Measurements from ENCODE around the gene POLE.
A peak's percentile ranks its signal among the peaks of the same experiment; 100 is the strongest.

The POLE gene

DNA sequence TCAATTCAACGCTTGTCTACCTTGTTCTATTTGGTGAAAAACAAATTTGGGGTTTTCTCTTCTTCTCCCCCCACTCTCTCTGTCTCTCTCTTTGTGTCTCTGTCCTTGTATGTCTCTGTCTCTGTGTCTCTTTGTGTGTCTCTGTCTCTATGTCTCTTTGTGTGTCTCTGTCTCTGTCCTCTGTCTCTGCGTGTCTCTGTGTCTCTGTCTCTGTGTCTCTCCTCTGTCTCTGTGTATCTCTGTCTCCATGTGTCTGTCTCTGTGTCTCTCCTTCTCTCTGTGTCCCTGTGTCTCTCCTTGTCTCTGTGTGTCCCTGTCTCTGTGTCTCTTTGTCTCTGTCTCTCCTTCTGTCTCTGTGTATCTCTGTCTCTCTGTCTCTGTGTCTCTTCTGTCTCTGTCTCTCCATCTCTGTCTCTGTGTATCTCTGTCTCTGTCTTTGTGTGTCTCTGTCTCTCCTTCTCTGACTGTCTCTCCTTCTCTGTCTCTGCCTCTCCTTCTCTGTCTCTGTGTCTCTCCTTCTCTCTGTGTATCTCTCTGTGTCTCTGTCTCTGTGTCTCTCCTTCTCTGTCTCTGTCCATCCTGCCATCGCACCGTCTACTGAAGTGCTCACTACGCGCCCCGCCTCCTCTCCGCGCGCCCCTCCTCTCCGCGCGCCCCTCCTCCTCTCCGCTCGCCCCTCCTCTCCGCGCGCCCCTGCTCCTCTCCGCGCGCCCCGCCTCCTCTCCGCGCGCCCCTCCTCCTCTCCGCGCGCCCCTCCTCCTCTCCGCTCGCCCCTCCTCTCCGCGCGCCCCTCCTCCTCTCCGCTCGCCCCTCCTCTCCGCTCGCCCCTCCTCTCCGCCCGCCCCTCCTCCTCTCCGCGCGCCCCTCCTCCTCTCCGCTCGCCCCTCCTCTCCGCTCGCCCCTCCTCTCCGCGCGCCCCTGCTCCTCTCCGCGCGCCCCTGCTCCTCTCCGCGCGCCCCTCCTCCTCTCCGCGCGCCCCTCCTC, 89.5 kb downstream of the POLE start (continued):
- TF ChIP-seq ZNF514 (tag by site-specific recombination; IDR thresholded peaks at IDR 0.05), result no peak
- TF ChIP-seq ZNF777 (tag by site-specific recombination; IDR thresholded peaks at IDR 0.05; ENCODE audit: borderline replicate concordance), result no peak
- TF ChIP-seq ZNF292 (tag by site-specific recombination; IDR thresholded peaks at IDR 0.05; ENCODE audit: borderline replicate concordance, low read depth), result no peak
- TF ChIP-seq ZBTB20 (tag by site-specific recombination; IDR thresholded peaks at IDR 0.05), result no peak
- peak; percentile 96 for TF ChIP-seq SALL2 (tag by site-specific recombination; IDR thresholded peaks at IDR 0.05; ENCODE audit: borderline replicate concordance)
- 0 out of 2 replicates have a peak, but pooled peaks have one; percentile 38 for TF ChIP-seq KLF16 (tag by site-specific recombination; IDR thresholded peaks at IDR 0.05)
- TF ChIP-seq ZNF248 (tag by site-specific recombination; IDR thresholded peaks at IDR 0.05), result peak; percentile 75; the same call in 1 of the 2 replicates
- peak; percentile 87; the same call in 1 of the 2 replicates for TF ChIP-seq ZNF621 (tag by site-specific recombination; IDR thresholded peaks at IDR 0.05)
- peak; percentile 50 for TF ChIP-seq SP2 (tag by site-specific recombination; IDR thresholded peaks at IDR 0.05)
- TF ChIP-seq ZNF571 (tag by site-specific recombination; IDR thresholded peaks at IDR 0.05), result peak; percentile 93; the same call in 1 of the 2 replicates
- TF ChIP-seq ZNF341 (tag by site-specific recombination; IDR thresholded peaks at IDR 0.05; ENCODE audit: low read depth), result no peak
- TF ChIP-seq ZNF677 (tag by site-specific recombination; IDR thresholded peaks at IDR 0.05), result no peak
- 0 out of 2 replicates have a peak, but pooled peaks have one; percentile 62 for TF ChIP-seq ZNF701 (tag by site-specific recombination; IDR thresholded peaks at IDR 0.05)
- no peak for TF ChIP-seq ZNF664 (tag by site-specific recombination; IDR thresholded peaks at IDR 0.05)
- TF ChIP-seq ZNF645 (tag by site-specific recombination; IDR thresholded peaks at IDR 0.05), result peak; percentile 82; the same call in 1 of the 2 replicates
- TF ChIP-seq ZNF692 (tag by site-specific recombination; IDR thresholded peaks at IDR 0.05), result no peak
- no peak; the same call in 1 of the 2 replicates for TF ChIP-seq ZNF530 (tag by site-specific recombination; IDR thresholded peaks at IDR 0.05; ENCODE audit: low read depth)
- 0 out of 2 replicates have a peak, but pooled peaks have one; percentile 37 for TF ChIP-seq REPIN1 (tag by site-specific recombination; IDR thresholded peaks at IDR 0.05; ENCODE audit: low read depth)
- no peak for TF ChIP-seq ZNF558 (tag by site-specific recombination; IDR thresholded peaks at IDR 0.05)
- TF ChIP-seq OSR2 (tag by site-specific recombination; IDR thresholded peaks at IDR 0.05), result peak; percentile 24; the same call in 1 of the 2 replicates
- TF ChIP-seq ZNF785 (tag by site-specific recombination; IDR thresholded peaks at IDR 0.05), result peak; percentile 69
- TF ChIP-seq KLF8 (tag by site-specific recombination; IDR thresholded peaks at IDR 0.05), result no peak
- peak; percentile 41; the same call in 1 of the 2 replicates for TF ChIP-seq KLF1 (tag by site-specific recombination; IDR thresholded peaks at IDR 0.05)
- no peak for TF ChIP-seq ZNF518A (tag by site-specific recombination; conservative IDR thresholded peaks at IDR 0.05; ENCODE audit: low read depth)
- TF ChIP-seq ZNF488 (tag by site-specific recombination; IDR thresholded peaks at IDR 0.05), result no peak
- TF ChIP-seq, protein P1, sequence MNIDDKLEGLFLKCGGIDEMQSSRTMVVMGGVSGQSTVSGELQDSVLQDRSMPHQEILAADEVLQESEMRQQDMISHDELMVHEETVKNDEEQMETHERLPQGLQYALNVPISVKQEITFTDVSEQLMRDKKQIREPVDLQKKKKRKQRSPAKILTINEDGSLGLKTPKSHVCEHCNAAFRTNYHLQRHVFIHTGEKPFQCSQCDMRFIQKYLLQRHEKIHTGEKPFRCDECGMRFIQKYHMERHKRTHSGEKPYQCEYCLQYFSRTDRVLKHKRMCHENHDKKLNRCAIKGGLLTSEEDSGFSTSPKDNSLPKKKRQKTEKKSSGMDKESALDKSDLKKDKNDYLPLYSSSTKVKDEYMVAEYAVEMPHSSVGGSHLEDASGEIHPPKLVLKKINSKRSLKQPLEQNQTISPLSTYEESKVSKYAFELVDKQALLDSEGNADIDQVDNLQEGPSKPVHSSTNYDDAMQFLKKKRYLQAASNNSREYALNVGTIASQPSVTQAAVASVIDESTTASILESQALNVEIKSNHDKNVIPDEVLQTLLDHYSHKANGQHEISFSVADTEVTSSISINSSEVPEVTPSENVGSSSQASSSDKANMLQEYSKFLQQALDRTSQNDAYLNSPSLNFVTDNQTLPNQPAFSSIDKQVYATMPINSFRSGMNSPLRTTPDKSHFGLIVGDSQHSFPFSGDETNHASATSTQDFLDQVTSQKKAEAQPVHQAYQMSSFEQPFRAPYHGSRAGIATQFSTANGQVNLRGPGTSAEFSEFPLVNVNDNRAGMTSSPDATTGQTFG (tag by site-specific recombination; IDR thresholded peaks at IDR 0.05; ENCODE audit: borderline replicate concordance), result peak; percentile 87; the same call in 1 of the 2 replicates
- no peak for TF ChIP-seq ZNF24 (tag by site-specific recombination; IDR thresholded peaks at IDR 0.05)
- peak; percentile 68; the same call in 1 of the 2 replicates for TF ChIP-seq SCRT1 (tag by site-specific recombination; IDR thresholded peaks at IDR 0.05; ENCODE audit: borderline replicate concordance)

Measured in HEK293 (cell line).